Endodermal cell (in vitro differentiated cells): Measurements from ENCODE around the gene REXO1. TPM values are rescaled to one million over a fixed set of nuclear protein-coding genes. Genes with fewer than 3 reads are reported as not detected.
"Not testable (repeated sequence)": the region's sequence is repeated elsewhere in the genome, so short reads cannot be mapped to it uniquely, and the experiment has no call there.

Source experiments
- DNase-seq: peaks from one replicate; pipeline ENCODE4 v3.0.0-alpha.2; 2017
- H3K27ac ChIP-seq: 2 replicates; pipeline ENCODE4 v1.5.1; 2013; ENCODE audit warnings: mild to moderate bottlenecking, low read depth, low read length, moderate library complexity
- H3K27me3 ChIP-seq: 2 replicates; pipeline ENCODE4 v1.6.1; 2013; ENCODE audit warnings: mild to moderate bottlenecking, low read length, moderate library complexity; ENCODE audit not compliant: insufficient read depth, control insufficient read depth, poor library complexity, severe bottlenecking
- H3K36me3 ChIP-seq: 2 replicates; pipeline ENCODE4 v1.7.0; 2013; ENCODE audit warnings: mild to moderate bottlenecking, low read length, moderate library complexity; ENCODE audit not compliant: control insufficient read depth, insufficient read depth
- H3K4me1 ChIP-seq: one replicate; pipeline ENCODE4 v1.7.0; 2013; ENCODE audit warnings: low read length; ENCODE audit not compliant: control insufficient read depth, insufficient read depth
- H3K4me3 ChIP-seq: 2 replicates; pipeline ENCODE4 v1.5.1; 2013; ENCODE audit warnings: mild to moderate bottlenecking, low read length, moderate library complexity
- H3K9ac ChIP-seq: 2 replicates; pipeline ENCODE4 v1.6.1; 2013; ENCODE audit warnings: mild to moderate bottlenecking, low read length, moderate library complexity; ENCODE audit not compliant: poor library complexity, severe bottlenecking; ENCODE audit errors: extremely low read depth
- H3K9me3 ChIP-seq: 2 replicates; pipeline ENCODE4 v1.6.1; 2013; ENCODE audit warnings: mild to moderate bottlenecking, low read length, moderate library complexity; ENCODE audit not compliant: control insufficient read depth
- H3K27ac Mint-ChIP-seq: 2 replicates; pipeline ENCODE4 v1.8.0; 2020; ENCODE audit warnings: mixed read lengths
- H3K27me3 Mint-ChIP-seq: 2 replicates; pipeline ENCODE4 v1.8.0; 2021; ENCODE audit warnings: mild to moderate bottlenecking, mixed read lengths; ENCODE audit not compliant: insufficient read depth
- H3K36me3 Mint-ChIP-seq: 2 replicates; pipeline ENCODE4 v1.8.0; 2020; ENCODE audit warnings: low read depth, mixed read lengths
- H3K4me1 Mint-ChIP-seq: 2 replicates; pipeline ENCODE4 v1.8.0; 2020; ENCODE audit warnings: mixed read lengths
- H3K4me3 Mint-ChIP-seq: 2 replicates; pipeline ENCODE4 v1.8.0; 2020; ENCODE audit warnings: mild to moderate bottlenecking, moderate library complexity, mixed read lengths
- H3K9me3 Mint-ChIP-seq: 2 replicates; pipeline ENCODE4 v1.8.0; 2020; ENCODE audit warnings: mild to moderate bottlenecking, mixed read lengths
- WGBS, 2 experiments: methylation state at CpG; one replicate each; pipeline versions ENCODE4 v1.1.5 to v1.1.7; 2013; ENCODE audit warnings: missing lambda C conversion rate in 2 of 2, mixed read lengths in 1 of 2; ENCODE audit not compliant: insufficient coverage in 1 of 2, insufficient read length in 1 of 2; 5-methylcytosine and 5-hydroxymethylcytosine counted together
- total RNA-seq, 2 donors: library from RNA; stranded (reverse); fragmentation: NEBNext Ultra II Directional in 1 of 2; extraction: Animal tissue kit (Norgen Biotek cat#: 25700) in 1 of 2; gene quantifications; 2 replicates in 1 of 2; 3 replicates in 1 of 2; pipeline ENCODE4 v1.2.1, GENCODE V29; 2021
- TF ChIP-seq, protein P1 (sequence below): fragments of 200-600 bp; sonication (generic); conservative IDR thresholded peaks from 2 replicates; pipeline ENCODE4 v1.5.0; 2021; ENCODE audit warnings: antibody characterized with exemption, mild to moderate bottlenecking

Gene REXO1
- total RNA-seq, 2 donors from 2014 or later: 51.6 to 56.4 TPM

DNA sequence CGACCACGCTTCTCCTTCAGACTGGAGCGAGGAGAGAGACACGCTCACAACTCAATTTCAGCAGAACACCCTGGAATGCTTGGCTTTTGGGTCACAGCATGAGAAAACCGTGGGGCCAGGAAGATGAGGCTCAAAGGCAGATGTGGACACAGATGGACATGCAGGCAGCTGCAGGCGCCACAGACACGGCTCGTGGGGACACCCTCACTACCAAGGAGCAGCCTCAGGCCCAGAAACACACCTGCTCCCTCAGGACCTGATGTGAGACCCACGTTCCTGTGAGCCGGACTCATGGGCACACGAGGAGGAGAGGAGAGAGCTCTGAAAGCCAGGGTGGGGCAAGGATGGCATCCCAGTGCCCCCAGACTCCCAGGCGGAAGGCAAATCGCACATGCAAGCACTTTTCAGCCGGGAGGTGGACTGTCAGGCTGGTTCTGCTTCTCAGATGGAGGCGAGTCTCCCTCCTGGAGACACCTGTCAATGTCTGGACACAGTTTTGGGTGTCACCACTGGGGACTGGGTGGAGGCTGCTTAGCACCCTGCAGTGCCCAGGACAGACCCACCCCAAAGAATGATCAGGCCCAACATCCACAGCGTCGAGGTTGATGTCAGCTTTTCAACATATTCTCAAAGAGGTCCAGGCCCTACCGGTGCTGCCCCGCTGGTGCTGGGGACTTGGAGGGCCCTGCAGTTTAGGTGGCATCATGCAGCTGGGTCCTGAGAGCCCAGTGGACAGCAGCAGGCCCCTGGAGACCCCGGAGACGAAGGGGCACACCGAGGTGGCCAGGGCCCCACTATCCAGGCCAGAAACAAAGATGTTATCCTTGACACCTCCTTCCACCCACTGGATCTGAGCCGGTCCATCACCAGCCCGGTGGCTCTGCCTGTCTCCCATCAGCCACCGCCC, 34.8 kb upstream of the REXO1 start:
- TF ChIP-seq, protein P1, sequence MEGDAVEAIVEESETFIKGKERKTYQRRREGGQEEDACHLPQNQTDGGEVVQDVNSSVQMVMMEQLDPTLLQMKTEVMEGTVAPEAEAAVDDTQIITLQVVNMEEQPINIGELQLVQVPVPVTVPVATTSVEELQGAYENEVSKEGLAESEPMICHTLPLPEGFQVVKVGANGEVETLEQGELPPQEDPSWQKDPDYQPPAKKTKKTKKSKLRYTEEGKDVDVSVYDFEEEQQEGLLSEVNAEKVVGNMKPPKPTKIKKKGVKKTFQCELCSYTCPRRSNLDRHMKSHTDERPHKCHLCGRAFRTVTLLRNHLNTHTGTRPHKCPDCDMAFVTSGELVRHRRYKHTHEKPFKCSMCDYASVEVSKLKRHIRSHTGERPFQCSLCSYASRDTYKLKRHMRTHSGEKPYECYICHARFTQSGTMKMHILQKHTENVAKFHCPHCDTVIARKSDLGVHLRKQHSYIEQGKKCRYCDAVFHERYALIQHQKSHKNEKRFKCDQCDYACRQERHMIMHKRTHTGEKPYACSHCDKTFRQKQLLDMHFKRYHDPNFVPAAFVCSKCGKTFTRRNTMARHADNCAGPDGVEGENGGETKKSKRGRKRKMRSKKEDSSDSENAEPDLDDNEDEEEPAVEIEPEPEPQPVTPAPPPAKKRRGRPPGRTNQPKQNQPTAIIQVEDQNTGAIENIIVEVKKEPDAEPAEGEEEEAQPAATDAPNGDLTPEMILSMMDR: no peak
- H3K4me3 ChIP-seq: no peak overlapping the region

DNA sequence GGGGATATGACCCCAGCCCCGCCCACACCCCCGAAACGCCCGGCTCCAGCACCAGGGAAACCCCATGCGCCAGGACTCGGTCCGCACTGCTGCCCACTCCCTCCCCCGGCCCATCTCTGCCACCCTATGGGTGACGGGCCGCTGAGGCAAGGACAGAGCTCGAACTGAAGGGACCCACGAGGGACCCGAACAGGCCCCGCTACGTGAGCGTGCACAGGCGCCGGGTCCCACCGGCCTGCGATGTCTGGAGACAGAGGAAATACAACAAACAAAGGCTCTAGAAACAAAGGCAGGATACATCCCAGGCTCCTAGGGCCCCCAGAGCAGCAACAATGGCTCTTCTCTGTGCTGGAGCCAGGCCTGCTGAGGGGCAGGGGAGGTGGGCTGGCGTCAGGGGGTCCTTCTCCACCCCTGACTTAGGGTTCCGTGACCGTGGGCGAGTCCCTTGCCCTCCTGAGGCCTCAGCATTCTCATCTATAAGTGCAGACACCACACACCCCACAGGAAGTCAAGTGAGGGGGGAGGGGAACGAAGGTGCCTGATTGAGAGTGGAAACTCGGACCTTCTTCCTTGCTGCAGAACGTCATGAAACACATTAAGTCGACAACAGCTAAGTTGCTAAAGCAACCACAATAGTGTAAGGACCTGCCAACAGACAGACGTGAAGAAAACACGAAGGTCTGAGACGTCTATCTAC, 34.0 kb upstream of the REXO1 start:
- Mint-ChIP-seq H3K27ac (peak overlapping the region; percentile 36), H3K4me3 (peak overlapping the region; percentile 92), H3K27me3 (peaks cover 3% of the 10 kb centered on the region), H3K4me1 (peaks cover 23% of the 10 kb centered on the region), H3K9me3 (no peaks in the 10 kb centered on the region), H3K36me3 (peaks cover 1% of the 10 kb centered on the region)
- H3K9ac ChIP-seq: no peak overlapping the region
- peaks cover 16% of the 10 kb centered on the region for H3K4me1 ChIP-seq
- H3K27me3 ChIP-seq: no peaks in the 10 kb centered on the region
- H3K4me3 ChIP-seq: no peak overlapping the region
- TF ChIP-seq, protein P1: no peak
- H3K36me3 ChIP-seq: no peaks in the 10 kb centered on the region
- no peak for DNase-seq
- H3K9me3 ChIP-seq: no peaks in the 10 kb centered on the region
- 84 to 89% methylated on average over 17 to 28 of the region's 31 CpGs for WGBS, 2 experiments
- H3K27ac ChIP-seq: peak overlapping the region; percentile 53

More for the DNA sequence above, 34.8 kb upstream of the REXO1 start:
- Histone ChIP-seq H3K9me3 (no peaks in the 10 kb centered on the region), H3K36me3 (no peaks in the 10 kb centered on the region), H3K27me3 (no peaks in the 10 kb centered on the region), H3K27ac (no peak overlapping the region), H3K4me1 (peaks cover 18% of the 10 kb centered on the region), H3K9ac (no peak overlapping the region)
- DNase-seq: no peak
- Mint-ChIP-seq H3K27ac (no peak overlapping the region), H3K4me3 (peak overlapping the region; percentile 92), H3K36me3 (peaks cover 1% of the 10 kb centered on the region), H3K9me3 (no peaks in the 10 kb centered on the region), H3K4me1 (peaks cover 29% of the 10 kb centered on the region), H3K27me3 (peaks cover 3% of the 10 kb centered on the region)
- 86 to 90% methylated on average over 24 to 25 of the region's 25 CpGs for WGBS, 2 experiments

DNA sequence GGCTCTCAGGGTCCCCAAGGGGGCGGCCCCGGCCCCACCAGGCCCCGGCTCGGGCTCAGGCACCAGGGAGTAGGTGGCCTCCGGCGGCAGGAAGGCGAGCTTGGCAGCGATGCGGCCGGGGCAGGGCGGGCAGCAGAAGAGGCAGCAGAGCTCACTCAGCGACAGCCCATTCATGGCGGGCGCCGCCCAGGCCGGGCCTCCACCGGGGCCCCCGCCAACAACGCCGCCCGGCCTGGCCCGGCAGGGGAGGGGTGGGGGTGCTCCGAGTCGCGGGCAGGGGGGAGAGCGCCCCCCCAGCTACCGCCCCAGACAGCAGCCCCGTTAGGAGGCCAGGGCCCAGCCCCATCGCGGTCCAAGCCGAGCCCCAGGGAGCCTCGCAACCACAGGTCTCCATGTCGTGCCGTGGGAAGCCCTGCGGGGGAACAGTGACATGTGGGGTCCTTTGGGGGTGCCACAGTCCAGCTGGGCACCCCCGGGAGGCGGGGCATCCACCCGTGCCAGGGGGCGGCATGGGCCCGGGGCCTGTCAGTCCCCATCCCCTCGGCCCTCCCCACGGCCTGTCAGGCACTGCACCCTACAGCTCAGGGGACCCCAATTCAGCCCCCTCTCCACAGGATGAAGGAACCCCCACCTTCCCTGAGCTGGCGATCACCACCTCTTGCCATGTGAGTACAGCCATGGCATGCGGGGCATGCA, 33.3 kb upstream of the REXO1 start:
- H3K27ac Mint-ChIP-seq, H3K27me3 ChIP-seq, H3K4me3 ChIP-seq, H3K36me3 ChIP-seq, H3K9me3 Mint-ChIP-seq, DNase-seq, H3K27ac ChIP-seq, H3K9ac ChIP-seq, H3K4me3 Mint-ChIP-seq, H3K27me3 Mint-ChIP-seq, H3K9me3 ChIP-seq, H3K36me3 Mint-ChIP-seq: not testable (repeated sequence)
- 92 to 98% methylated on average over 10 to 34 of the region's 44 CpGs for WGBS, 2 experiments
- peaks cover 20% of the 10 kb centered on the region for H3K4me1 Mint-ChIP-seq
- H3K4me1 ChIP-seq: peaks cover 16% of the 10 kb centered on the region
